ENCODE results near the gene SOBP.
"Not testable (repeated sequence)": the region's sequence is repeated elsewhere in the genome, so short reads cannot be mapped to it uniquely, and the experiment has no call there.

The SOBP gene

DNA sequence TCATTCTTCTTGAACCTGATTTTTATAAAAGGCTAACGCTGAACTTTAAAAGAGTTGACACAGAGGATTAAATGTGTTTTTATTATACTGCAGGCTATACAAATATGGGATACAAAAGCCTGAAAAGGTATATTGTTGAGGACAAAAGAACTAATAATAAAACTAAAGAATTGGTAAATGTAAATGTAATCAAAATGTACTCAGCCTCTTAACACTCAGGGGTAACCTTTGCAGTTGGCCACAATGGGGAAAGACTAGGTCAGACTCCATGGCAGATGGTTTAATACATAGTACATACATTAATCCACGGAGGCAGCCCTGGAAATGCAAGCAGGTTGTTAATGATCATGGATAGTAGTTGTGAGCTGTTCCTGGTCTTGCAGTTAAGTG lies 57.5 kb downstream of the SOBP start:
- Histone ChIP-seq H3K4me3 (ENCODE audit: insufficient read depth, low read depth, low read length) (no peak overlapping the region), H3K9me3 (ENCODE audit: control insufficient read depth, low read length) (no peaks in the 10 kb centered on the region), H3K36me3 (ENCODE audit: control insufficient read depth, insufficient read depth, low read length) (no peaks in the 10 kb centered on the region), H3K4me1 (ENCODE audit: control insufficient read depth, insufficient read depth, low read length) (no peaks in the 10 kb centered on the region), H3K27me3 (ENCODE audit: control insufficient read depth, insufficient read depth, low read length, poor library complexity, severe bottlenecking) (no peaks in the 10 kb centered on the region), H3K27ac (ENCODE audit: insufficient read depth, low read depth, low read length, poor library complexity, severe bottlenecking) (no peak overlapping the region)
- WGBS, 2 experiments: 67 to 80% methylated on average over 2 of the region's 2 CpGs

DNA sequence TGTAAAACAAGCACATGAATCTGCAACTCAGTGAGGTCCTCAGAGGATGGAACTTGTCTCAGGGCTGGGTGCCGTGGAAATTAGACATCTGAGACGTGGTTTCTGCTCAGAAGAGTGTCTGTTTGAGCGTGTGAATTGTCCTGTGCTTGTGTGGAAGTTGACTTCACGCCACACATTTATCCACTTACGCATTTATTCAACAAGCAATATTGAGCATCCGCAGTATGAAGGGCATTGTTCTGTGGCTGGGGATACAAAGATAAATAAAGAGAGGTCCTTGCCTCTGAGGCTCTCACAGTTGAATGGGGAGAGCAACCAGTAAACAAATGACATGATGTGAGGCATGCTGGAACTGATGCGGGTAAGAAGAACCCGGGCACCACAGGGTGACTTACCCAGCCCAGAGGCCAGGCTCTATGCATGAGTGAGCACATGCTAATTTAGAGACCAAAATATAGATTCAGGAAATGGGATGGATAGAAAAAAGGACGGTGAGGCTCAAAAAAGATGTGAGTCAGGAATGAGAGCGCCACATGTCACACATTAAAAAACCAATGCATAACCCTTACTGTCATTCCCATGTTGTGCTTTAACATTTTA lies 60.4 kb downstream of the SOBP start:
- Histone ChIP-seq H3K36me3 (ENCODE audit: control insufficient read depth, insufficient read depth, low read length) (no peaks in the 10 kb centered on the region), H3K27ac (ENCODE audit: insufficient read depth, low read depth, low read length, poor library complexity, severe bottlenecking) (no peak overlapping the region), H3K4me3 (ENCODE audit: insufficient read depth, low read depth, low read length) (no peak overlapping the region), H3K4me1 (ENCODE audit: control insufficient read depth, insufficient read depth, low read length) (no peaks in the 10 kb centered on the region), H3K9me3 (ENCODE audit: control insufficient read depth, low read length) (no peaks in the 10 kb centered on the region), H3K27me3 (ENCODE audit: control insufficient read depth, insufficient read depth, low read length, poor library complexity, severe bottlenecking) (no peaks in the 10 kb centered on the region)
- WGBS, 2 experiments: 95% methylated on average over 9 to 10 of the region's 10 CpGs

DNA sequence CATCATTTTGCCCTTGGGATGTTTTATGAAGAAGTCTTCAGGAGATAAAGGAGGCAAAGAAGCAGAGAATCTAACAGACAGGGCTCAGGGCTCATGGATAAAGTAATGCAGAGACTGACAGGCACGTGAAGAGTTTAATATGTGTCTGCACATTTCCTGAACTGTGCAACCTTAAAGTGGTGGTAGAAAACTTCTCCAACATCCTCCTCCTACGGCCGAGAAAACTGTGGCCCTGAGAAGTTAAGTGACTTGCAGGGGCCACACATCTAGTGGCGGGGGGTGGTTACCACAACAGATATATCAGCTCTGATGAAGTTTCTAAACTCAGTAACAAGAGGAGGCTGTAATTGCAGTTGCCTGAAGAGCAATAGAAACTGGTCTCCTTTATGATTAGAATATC lies 61.0 kb downstream of the SOBP start:
- no peak overlapping the region for H3K4me3 ChIP-seq (ENCODE audit: insufficient read depth, low read depth, low read length)
- H3K27me3 ChIP-seq (ENCODE audit: control insufficient read depth, insufficient read depth, low read length, poor library complexity, severe bottlenecking): no peaks in the 10 kb centered on the region
- H3K36me3 ChIP-seq (ENCODE audit: control insufficient read depth, insufficient read depth, low read length): no peaks in the 10 kb centered on the region
- H3K4me1 ChIP-seq (ENCODE audit: control insufficient read depth, insufficient read depth, low read length): no peaks in the 10 kb centered on the region
- WGBS, 2 experiments: 95 to 96% methylated on average over 4 of the region's 4 CpGs
- H3K9me3 ChIP-seq (ENCODE audit: control insufficient read depth, low read length): no peaks in the 10 kb centered on the region
- H3K27ac ChIP-seq (ENCODE audit: insufficient read depth, low read depth, low read length, poor library complexity, severe bottlenecking): no peak overlapping the region

DNA sequence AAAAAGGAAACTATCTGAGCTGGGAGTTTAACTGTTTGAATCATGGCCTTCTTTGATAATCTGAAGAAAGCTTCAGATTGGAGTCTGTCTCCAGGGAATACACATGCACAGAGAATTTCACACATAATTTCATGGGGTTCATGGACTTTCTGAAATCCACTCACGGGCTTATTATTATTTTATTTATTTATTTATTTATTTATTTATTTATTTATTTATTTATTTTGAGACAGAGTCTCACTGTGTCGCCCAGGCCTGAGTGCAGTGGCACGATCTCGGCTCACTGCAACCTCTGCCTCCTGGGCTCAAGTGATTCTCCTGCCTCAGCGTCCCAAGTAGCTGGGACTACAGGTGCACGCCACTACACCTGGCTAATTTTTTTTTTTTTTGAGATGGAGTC lies 63.2 kb downstream of the SOBP start:
- not testable (repeated sequence) for H3K4me3 ChIP-seq (ENCODE audit: insufficient read depth, low read depth, low read length); H3K36me3 ChIP-seq (ENCODE audit: control insufficient read depth, insufficient read depth, low read length); H3K4me1 ChIP-seq (ENCODE audit: control insufficient read depth, insufficient read depth, low read length); H3K27me3 ChIP-seq (ENCODE audit: control insufficient read depth, insufficient read depth, low read length, poor library complexity, severe bottlenecking); H3K27ac ChIP-seq (ENCODE audit: insufficient read depth, low read depth, low read length, poor library complexity, severe bottlenecking); H3K9me3 ChIP-seq (ENCODE audit: control insufficient read depth, low read length)
- 94 to 96% methylated on average over 5 of the region's 6 CpGs for WGBS, 2 experiments

DNA sequence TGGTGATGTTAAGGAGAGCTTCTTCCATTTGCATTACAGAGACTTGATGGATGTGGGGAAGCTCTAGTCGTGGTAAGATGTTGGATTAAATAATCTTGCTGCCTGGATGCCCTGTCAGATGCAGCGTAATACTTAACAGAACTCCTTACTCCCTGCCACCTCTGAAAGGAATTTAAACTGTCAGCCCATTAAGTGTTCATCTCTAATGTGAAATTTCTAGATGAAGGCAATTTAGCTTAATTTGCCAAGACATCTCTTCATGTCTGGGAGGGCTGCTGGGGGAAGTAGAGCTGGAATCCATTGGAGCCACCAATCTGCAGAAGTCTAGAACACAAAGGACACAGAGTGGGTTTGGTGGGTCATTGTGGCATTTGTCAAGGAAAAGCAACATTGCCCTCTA lies 64.4 kb downstream of the SOBP start:
- Histone ChIP-seq H3K27me3 (ENCODE audit: control insufficient read depth, insufficient read depth, low read length, poor library complexity, severe bottlenecking) (no peaks in the 10 kb centered on the region), H3K4me1 (ENCODE audit: control insufficient read depth, insufficient read depth, low read length) (no peaks in the 10 kb centered on the region), H3K36me3 (ENCODE audit: control insufficient read depth, insufficient read depth, low read length) (no peaks in the 10 kb centered on the region), H3K27ac (ENCODE audit: insufficient read depth, low read depth, low read length, poor library complexity, severe bottlenecking) (no peak overlapping the region), H3K9me3 (ENCODE audit: control insufficient read depth, low read length) (no peaks in the 10 kb centered on the region), H3K4me3 (ENCODE audit: insufficient read depth, low read depth, low read length) (no peak overlapping the region)
- 83 to 90% methylated on average over 2 of the region's 2 CpGs for WGBS, 2 experiments

DNA sequence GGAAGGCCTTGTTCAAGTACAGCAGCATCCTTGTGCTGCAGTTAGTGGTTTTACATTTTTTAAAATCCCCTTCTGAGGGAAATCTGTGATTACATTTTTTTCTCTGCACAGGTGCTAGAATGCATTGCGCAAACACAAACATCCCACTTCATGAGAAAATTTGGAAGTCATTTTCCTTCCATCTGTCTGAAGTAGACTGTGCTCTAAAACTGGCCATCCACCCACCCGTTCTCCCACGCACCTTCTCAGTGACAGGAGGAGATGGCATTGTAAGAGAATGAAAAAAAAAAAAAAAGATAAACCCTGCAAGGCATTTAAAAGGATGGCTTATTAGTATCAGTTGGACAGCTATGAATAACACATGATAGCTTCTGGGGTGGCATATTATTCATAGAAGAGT lies 65.0 kb downstream of the SOBP start:
- Histone ChIP-seq H3K27ac (ENCODE audit: insufficient read depth, low read depth, low read length, poor library complexity, severe bottlenecking) (no peak overlapping the region), H3K36me3 (ENCODE audit: control insufficient read depth, insufficient read depth, low read length) (no peaks in the 10 kb centered on the region), H3K9me3 (ENCODE audit: control insufficient read depth, low read length) (no peaks in the 10 kb centered on the region), H3K4me3 (ENCODE audit: insufficient read depth, low read depth, low read length) (no peak overlapping the region), H3K27me3 (ENCODE audit: control insufficient read depth, insufficient read depth, low read length, poor library complexity, severe bottlenecking) (no peaks in the 10 kb centered on the region), H3K4me1 (ENCODE audit: control insufficient read depth, insufficient read depth, low read length) (no peaks in the 10 kb centered on the region)
- WGBS, 2 experiments: 91 to 99% methylated on average over 3 of the region's 3 CpGs

DNA sequence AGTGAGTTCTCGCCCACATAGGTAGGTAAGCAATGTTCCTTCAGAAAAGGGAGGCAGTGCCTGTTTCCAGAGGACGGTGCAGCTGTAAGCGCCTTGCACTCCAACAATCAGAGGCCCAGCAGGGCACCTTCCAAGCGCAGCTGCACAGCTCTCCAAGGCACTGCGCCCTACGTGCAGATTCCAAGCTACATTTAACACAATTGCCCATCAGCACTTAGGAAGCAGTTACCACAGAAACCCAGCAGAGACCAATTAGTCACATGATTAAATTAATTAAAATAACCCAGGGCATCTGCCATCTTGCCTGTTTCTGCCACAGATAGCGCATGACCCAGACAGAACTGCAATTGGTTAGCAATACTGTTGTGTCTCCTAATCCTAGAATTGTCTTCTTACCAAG lies 65.5 kb downstream of the SOBP start:
- H3K27me3 ChIP-seq (ENCODE audit: control insufficient read depth, insufficient read depth, low read length, poor library complexity, severe bottlenecking): no peaks in the 10 kb centered on the region
- H3K27ac ChIP-seq (ENCODE audit: insufficient read depth, low read depth, low read length, poor library complexity, severe bottlenecking): no peak overlapping the region
- H3K4me1 ChIP-seq (ENCODE audit: control insufficient read depth, insufficient read depth, low read length): no peaks in the 10 kb centered on the region
- no peaks in the 10 kb centered on the region for H3K9me3 ChIP-seq (ENCODE audit: control insufficient read depth, low read length)
- no peak overlapping the region for H3K4me3 ChIP-seq (ENCODE audit: insufficient read depth, low read depth, low read length)
- no peaks in the 10 kb centered on the region for H3K36me3 ChIP-seq (ENCODE audit: control insufficient read depth, insufficient read depth, low read length)
- 77 to 81% methylated on average over 7 of the region's 7 CpGs for WGBS, 2 experiments

DNA sequence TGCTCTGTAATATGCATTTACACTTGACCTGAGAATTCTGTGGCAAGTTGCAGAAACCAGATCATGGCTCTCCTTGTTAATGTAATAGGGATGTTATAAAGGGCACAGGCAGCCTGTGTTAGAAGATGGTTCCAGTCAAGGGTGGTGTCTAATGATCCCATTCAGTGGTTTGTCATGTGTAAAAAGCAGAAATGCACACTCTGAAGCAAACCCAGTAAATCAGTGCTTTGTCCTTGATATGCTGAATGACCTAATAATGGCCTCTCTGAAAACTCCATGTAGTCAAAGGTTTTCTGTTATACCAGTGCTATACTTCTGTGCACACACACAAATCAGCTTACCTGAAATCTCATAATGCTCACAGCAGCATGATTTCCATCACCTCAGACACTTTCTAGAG lies 66.2 kb downstream of the SOBP start:
- no peak overlapping the region for H3K4me3 ChIP-seq (ENCODE audit: insufficient read depth, low read depth, low read length)

DNA sequence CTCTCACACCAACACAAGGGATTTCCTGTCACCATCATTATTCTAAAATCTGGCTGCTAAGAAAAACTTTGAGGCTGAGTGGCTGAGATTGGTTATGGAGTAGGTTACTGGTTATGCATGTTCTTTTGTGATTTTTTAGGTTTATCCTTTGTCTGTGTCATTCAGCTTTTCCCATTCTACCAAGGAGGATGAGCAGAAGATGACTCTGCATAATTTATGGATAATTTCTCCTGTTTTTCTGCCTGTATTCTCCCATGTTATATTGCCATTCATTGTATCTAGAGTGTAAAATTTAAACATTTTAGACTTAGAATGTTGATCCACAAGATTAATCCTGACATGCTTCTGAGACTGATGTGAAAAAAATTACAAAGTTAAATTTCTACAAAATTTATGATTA lies 67.8 kb downstream of the SOBP start:
- Histone ChIP-seq H3K4me3 (ENCODE audit: insufficient read depth, low read depth, low read length) (no peak overlapping the region), H3K9me3 (ENCODE audit: control insufficient read depth, low read length) (no peaks in the 10 kb centered on the region), H3K27me3 (ENCODE audit: control insufficient read depth, insufficient read depth, low read length, poor library complexity, severe bottlenecking) (no peaks in the 10 kb centered on the region), H3K36me3 (ENCODE audit: control insufficient read depth, insufficient read depth, low read length) (no peaks in the 10 kb centered on the region), H3K27ac (ENCODE audit: insufficient read depth, low read depth, low read length, poor library complexity, severe bottlenecking) (no peak overlapping the region), H3K4me1 (ENCODE audit: control insufficient read depth, insufficient read depth, low read length) (peaks cover 11% of the 10 kb centered on the region)

More for the DNA sequence above, 66.2 kb downstream of the SOBP start:
- H3K9me3 ChIP-seq (ENCODE audit: control insufficient read depth, low read length): no peaks in the 10 kb centered on the region
- no peak overlapping the region for H3K27ac ChIP-seq (ENCODE audit: insufficient read depth, low read depth, low read length, poor library complexity, severe bottlenecking)
- no peaks in the 10 kb centered on the region for H3K27me3 ChIP-seq (ENCODE audit: control insufficient read depth, insufficient read depth, low read length, poor library complexity, severe bottlenecking)
- H3K4me1 ChIP-seq (ENCODE audit: control insufficient read depth, insufficient read depth, low read length): peaks cover 6% of the 10 kb centered on the region
- no peaks in the 10 kb centered on the region for H3K36me3 ChIP-seq (ENCODE audit: control insufficient read depth, insufficient read depth, low read length)

DNA sequence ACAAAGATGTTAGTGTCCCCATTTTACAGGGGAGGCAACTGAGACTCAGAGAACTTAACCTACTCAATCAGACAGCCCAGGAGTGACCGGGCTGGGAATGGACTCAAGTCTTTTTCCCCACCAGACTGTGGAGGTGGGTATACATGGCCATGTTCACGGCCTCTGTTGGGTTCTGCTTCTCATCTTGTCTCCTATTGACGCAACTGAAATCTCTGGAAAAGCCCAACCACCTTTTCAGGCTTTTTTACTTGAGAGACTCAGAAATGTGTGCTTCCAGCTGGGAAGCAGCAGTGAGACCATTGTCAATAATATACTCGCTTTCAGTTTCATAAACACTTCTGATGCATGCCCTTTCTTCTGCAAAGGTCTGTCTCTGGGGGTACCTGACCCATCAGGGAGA lies 70.7 kb downstream of the SOBP start:
- Histone ChIP-seq H3K9me3 (ENCODE audit: control insufficient read depth, low read length) (no peaks in the 10 kb centered on the region), H3K27me3 (ENCODE audit: control insufficient read depth, insufficient read depth, low read length, poor library complexity, severe bottlenecking) (no peaks in the 10 kb centered on the region), H3K4me3 (ENCODE audit: insufficient read depth, low read depth, low read length) (no peak overlapping the region), H3K4me1 (ENCODE audit: control insufficient read depth, insufficient read depth, low read length) (peaks cover 21% of the 10 kb centered on the region), H3K36me3 (ENCODE audit: control insufficient read depth, insufficient read depth, low read length) (no peaks in the 10 kb centered on the region), H3K27ac (ENCODE audit: insufficient read depth, low read depth, low read length, poor library complexity, severe bottlenecking) (no peak overlapping the region)
- 84 to 86% methylated on average over 4 of the region's 4 CpGs for WGBS, 2 experiments

DNA sequence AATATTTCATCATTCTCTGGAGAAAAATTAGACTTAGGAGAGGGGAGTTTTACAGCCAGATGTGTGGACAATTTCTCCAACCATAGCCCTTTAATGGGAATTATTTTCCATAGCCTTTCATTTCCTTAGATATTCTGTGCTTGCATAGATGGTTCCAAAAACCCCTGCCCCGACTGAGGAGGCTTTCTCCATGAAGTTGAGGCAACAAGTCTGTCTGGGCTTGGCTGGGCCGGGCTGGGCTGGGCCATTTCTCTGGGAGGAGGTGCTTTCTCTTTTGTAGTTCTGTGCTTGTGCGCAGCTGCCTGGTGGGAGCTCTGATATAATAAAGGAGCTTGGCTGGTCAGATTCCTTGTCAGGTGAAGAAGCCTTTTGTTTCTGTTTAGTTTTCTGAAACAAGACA lies 71.4 kb downstream of the SOBP start:
- WGBS, 2 experiments: 39 to 50% methylated on average over 2 to 3 of the region's 3 CpGs
- Histone ChIP-seq H3K27me3 (ENCODE audit: control insufficient read depth, insufficient read depth, low read length, poor library complexity, severe bottlenecking) (no peaks in the 10 kb centered on the region), H3K36me3 (ENCODE audit: control insufficient read depth, insufficient read depth, low read length) (no peaks in the 10 kb centered on the region), H3K9me3 (ENCODE audit: control insufficient read depth, low read length) (no peaks in the 10 kb centered on the region), H3K4me3 (ENCODE audit: insufficient read depth, low read depth, low read length) (no peak overlapping the region), H3K4me1 (ENCODE audit: control insufficient read depth, insufficient read depth, low read length) (peaks cover 21% of the 10 kb centered on the region), H3K27ac (ENCODE audit: insufficient read depth, low read depth, low read length, poor library complexity, severe bottlenecking) (no peak overlapping the region)
